ENCODE measurements around the gene FRMPD4.

Gene FRMPD4

GRCh38 chrX:12223650-12224049 lies 85.4 kb downstream of the FRMPD4 start:
- H3K4me2 ChIP-seq (ENCODE audit: low read length) = no peak overlapping the region
- H3K36me3 ChIP-seq (ENCODE audit: control insufficient read depth, insufficient read depth, low read length) = no peaks in the 10 kb centered on the region
- no peaks in the 10 kb centered on the region for H3K4me1 ChIP-seq
- TF ChIP-seq, protein P1, sequence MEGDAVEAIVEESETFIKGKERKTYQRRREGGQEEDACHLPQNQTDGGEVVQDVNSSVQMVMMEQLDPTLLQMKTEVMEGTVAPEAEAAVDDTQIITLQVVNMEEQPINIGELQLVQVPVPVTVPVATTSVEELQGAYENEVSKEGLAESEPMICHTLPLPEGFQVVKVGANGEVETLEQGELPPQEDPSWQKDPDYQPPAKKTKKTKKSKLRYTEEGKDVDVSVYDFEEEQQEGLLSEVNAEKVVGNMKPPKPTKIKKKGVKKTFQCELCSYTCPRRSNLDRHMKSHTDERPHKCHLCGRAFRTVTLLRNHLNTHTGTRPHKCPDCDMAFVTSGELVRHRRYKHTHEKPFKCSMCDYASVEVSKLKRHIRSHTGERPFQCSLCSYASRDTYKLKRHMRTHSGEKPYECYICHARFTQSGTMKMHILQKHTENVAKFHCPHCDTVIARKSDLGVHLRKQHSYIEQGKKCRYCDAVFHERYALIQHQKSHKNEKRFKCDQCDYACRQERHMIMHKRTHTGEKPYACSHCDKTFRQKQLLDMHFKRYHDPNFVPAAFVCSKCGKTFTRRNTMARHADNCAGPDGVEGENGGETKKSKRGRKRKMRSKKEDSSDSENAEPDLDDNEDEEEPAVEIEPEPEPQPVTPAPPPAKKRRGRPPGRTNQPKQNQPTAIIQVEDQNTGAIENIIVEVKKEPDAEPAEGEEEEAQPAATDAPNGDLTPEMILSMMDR (IDR thresholded peaks at IDR 0.05) = no peak
- no peak overlapping the region for H3K27ac ChIP-seq
- H3K27me3 ChIP-seq (ENCODE audit: control insufficient read depth, insufficient read depth, low read length) = no peaks in the 10 kb centered on the region
- H3K79me2 ChIP-seq = no peaks in the 10 kb centered on the region
- no peak overlapping the region for H3K4me3 ChIP-seq (ENCODE audit: low read depth, low read length)
- H2AFZ ChIP-seq = no peak overlapping the region
- H3K9ac ChIP-seq = no peak overlapping the region
- no peaks in the 10 kb centered on the region for H3K9me3 ChIP-seq (ENCODE audit: control insufficient read depth, low read length)

- TF ChIP-seq, protein P1 (IDR thresholded peaks at IDR 0.05) = no peak
- Histone ChIP-seq H3K36me3 (ENCODE audit: control insufficient read depth, insufficient read depth, low read length) (no peaks in the 10 kb centered on the region), H3K79me2 (no peaks in the 10 kb centered on the region), H3K27me3 (ENCODE audit: control insufficient read depth, insufficient read depth, low read length) (no peaks in the 10 kb centered on the region), H3K27ac (no peak overlapping the region), H3K4me1 (no peaks in the 10 kb centered on the region), H3K9me3 (ENCODE audit: control insufficient read depth, low read length) (no peaks in the 10 kb centered on the region), H3K4me2 (ENCODE audit: low read length) (no peak overlapping the region), H3K4me3 (ENCODE audit: low read depth, low read length) (no peak overlapping the region), H3K9ac (no peak overlapping the region), H2AFZ (no peak overlapping the region)
These were observed 86.8 kb downstream of the FRMPD4 start for GRCh38 chrX:12225107-12225506.

DNA sequence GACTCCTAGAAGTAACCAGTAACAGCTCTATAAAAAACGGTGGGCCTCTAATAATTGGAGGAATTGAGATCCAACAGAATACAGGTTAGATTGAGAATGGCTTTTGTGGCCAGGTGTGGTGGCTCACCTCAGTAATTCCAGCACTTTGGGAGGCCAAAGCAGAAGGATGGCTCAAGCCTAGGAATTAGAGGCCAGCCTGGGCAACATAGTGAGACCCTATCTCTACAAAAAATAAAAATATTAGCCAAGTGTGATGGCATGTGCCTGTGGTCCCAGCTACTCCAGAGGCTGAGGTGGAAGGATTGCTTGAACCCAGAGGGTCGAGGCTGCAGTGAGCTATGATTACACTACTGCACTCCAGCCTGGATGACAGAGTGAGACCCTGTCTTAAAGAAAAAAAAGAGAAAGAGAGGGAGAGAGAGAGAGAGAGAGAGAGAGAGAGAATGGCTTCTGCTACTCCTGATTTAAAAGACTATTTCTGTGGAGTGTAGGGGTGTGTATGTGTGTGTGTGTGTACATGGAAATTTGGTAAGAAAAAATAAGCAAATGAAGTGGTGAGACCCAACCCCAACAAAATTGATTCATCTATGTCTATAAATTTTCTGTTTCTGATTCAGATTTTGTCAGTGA lies 89.3 kb downstream of the FRMPD4 start:
- no peak overlapping the region for H3K27ac ChIP-seq
- H3K4me3 ChIP-seq (ENCODE audit: low read depth, low read length) = no peak overlapping the region
- no peak overlapping the region for H3K4me2 ChIP-seq (ENCODE audit: low read length)
- no peaks in the 10 kb centered on the region for H3K4me1 ChIP-seq
- no peaks in the 10 kb centered on the region for H3K36me3 ChIP-seq (ENCODE audit: control insufficient read depth, insufficient read depth, low read length)
- H3K79me2 ChIP-seq = no peaks in the 10 kb centered on the region
- no peaks in the 10 kb centered on the region for H3K9me3 ChIP-seq (ENCODE audit: control insufficient read depth, low read length)
- no peaks in the 10 kb centered on the region for H3K27me3 ChIP-seq (ENCODE audit: control insufficient read depth, insufficient read depth, low read length)
- no peak overlapping the region for H3K9ac ChIP-seq
- TF ChIP-seq, protein P1 (IDR thresholded peaks at IDR 0.05) = no peak
- no peak overlapping the region for H2AFZ ChIP-seq

GRCh38 chrX:12228862-12229261 lies 90.6 kb downstream of the FRMPD4 start:
- Histone ChIP-seq H3K9me3 (ENCODE audit: control insufficient read depth, low read length) (no peaks in the 10 kb centered on the region), H3K27ac (no peak overlapping the region), H3K9ac (no peak overlapping the region), H3K4me1 (no peaks in the 10 kb centered on the region), H3K36me3 (ENCODE audit: control insufficient read depth, insufficient read depth, low read length) (no peaks in the 10 kb centered on the region), H3K4me2 (ENCODE audit: low read length) (no peak overlapping the region), H2AFZ (no peak overlapping the region), H3K27me3 (ENCODE audit: control insufficient read depth, insufficient read depth, low read length) (no peaks in the 10 kb centered on the region), H3K79me2 (no peaks in the 10 kb centered on the region), H3K4me3 (ENCODE audit: low read depth, low read length) (no peak overlapping the region)
- TF ChIP-seq, protein P1 (IDR thresholded peaks at IDR 0.05) = no peak

DNA sequence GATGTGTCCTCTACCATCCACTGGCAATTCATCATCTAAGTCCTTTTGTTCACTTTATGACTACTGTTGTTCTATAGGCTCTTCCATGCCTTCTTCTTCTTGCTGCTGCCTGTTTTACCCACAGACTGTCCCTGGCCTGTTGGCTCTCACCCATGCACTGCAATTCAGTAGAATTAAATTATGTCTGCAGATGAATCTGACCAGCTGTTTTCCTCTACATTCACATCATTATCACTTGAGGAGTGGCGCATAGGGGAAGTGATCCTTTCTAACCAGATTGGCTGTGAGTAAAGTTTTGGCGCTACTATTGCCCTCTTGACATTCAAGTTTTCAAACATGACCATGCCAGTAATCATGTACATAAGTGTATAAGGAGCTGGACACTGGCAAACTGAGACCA lies 91.7 kb downstream of the FRMPD4 start:
- TF ChIP-seq, protein P1 (IDR thresholded peaks at IDR 0.05) = no peak
- no peaks in the 10 kb centered on the region for H3K4me1 ChIP-seq
- no peaks in the 10 kb centered on the region for H3K79me2 ChIP-seq
- H3K27ac ChIP-seq = no peak overlapping the region
- no peak overlapping the region for H3K9ac ChIP-seq
- H3K4me3 ChIP-seq (ENCODE audit: low read depth, low read length) = no peak overlapping the region
- H3K27me3 ChIP-seq (ENCODE audit: control insufficient read depth, insufficient read depth, low read length) = no peaks in the 10 kb centered on the region
- no peaks in the 10 kb centered on the region for H3K36me3 ChIP-seq (ENCODE audit: control insufficient read depth, insufficient read depth, low read length)
- no peak overlapping the region for H3K4me2 ChIP-seq (ENCODE audit: low read length)
- H3K9me3 ChIP-seq (ENCODE audit: control insufficient read depth, low read length) = no peaks in the 10 kb centered on the region
- H2AFZ ChIP-seq = no peak overlapping the region

Measured in parathyroid adenoma (tissue), 2 donors.